Stimulated activated CD4-positive, alpha-beta T cell treated with anti-CD3 and anti-CD28 coated beads, Interleukin-2, amount 100 ng/mL, for 48 hours (primary cell): ENCODE measurements around the gene ELMO1.

Source experiments
- DNase-seq, 2 donors: peaks; one replicate each; pipeline ENCODE4 v3.0.0-alpha.2; 2020

ELMO1 gene

GRCh38 chr7:37256631-37257030, 192.0 kb downstream of the ELMO1 start:
- DNase-seq: no peak

GRCh38 chr7:37255327-37255944, 193.2 kb downstream of the ELMO1 start:
- DNase-seq: no peak

- no peak for DNase-seq
Measured at GRCh38 chr7:37251222-37251621, 197.4 kb downstream of the ELMO1 start.

- no peak for DNase-seq
Measured at GRCh38 chr7:37249240-37249639, 199.4 kb downstream of the ELMO1 start.

- DNase-seq: no peak
Measured at GRCh38 chr7:37248396-37248861, 200.2 kb downstream of the ELMO1 start.

GRCh38 chr7:37247861-37248260, 200.8 kb downstream of the ELMO1 start:
- DNase-seq: no peak

GRCh38 chr7:37245590-37245989, 203.1 kb downstream of the ELMO1 start:
- no peak for DNase-seq

- DNase-seq: no peak
Measured at GRCh38 chr7:37236906-37237305, 211.8 kb downstream of the ELMO1 start.

- DNase-seq: no peak
Measured at GRCh38 chr7:37235813-37236212, 212.9 kb downstream of the ELMO1 start.

- peak in 1 of 2 donors; percentile 5 for DNase-seq
Measured at GRCh38 chr7:37234928-37235327, 213.7 kb downstream of the ELMO1 start.

- DNase-seq: no peak
Measured at GRCh38 chr7:37234334-37234733, 214.3 kb downstream of the ELMO1 start.

- no peak for DNase-seq
Measured at GRCh38 chr7:37231613-37232012, 217.1 kb downstream of the ELMO1 start.

GRCh38 chr7:37230221-37230620, 218.4 kb downstream of the ELMO1 start:
- peak in 1 of 2 donors; percentile 5 for DNase-seq

- no peak for DNase-seq
Measured at GRCh38 chr7:37229381-37229780, 219.3 kb downstream of the ELMO1 start.

- no peak for DNase-seq
Measured at GRCh38 chr7:37225285-37225969, 223.2 kb downstream of the ELMO1 start.

GRCh38 chr7:37224746-37225145, 223.9 kb downstream of the ELMO1 start:
- no peak for DNase-seq

- DNase-seq: no peak
Measured at GRCh38 chr7:37220664-37221063, 228.0 kb downstream of the ELMO1 start.

- no peak for DNase-seq
Measured at GRCh38 chr7:37218956-37219355, 229.7 kb downstream of the ELMO1 start.

- DNase-seq: no peak
Measured at GRCh38 chr7:37216923-37217322, 231.7 kb downstream of the ELMO1 start.

- DNase-seq: no peak
Measured at GRCh38 chr7:37216156-37216852, 232.4 kb downstream of the ELMO1 start.

- DNase-seq: no peak
Measured at GRCh38 chr7:37215290-37215923, 233.3 kb downstream of the ELMO1 start.

GRCh38 chr7:37212556-37212955, 236.1 kb downstream of the ELMO1 start:
- no peak for DNase-seq

- no peak for DNase-seq
Measured at GRCh38 chr7:37212051-37212450, 236.6 kb downstream of the ELMO1 start.
